ENCODE measurements around the gene DDOST. TPM values are rescaled to one million over a fixed set of nuclear protein-coding genes. Genes with fewer than 3 reads are reported as not detected.

Gene DDOST
- 175 and 179 TPM in 2 replicates for total RNA-seq
- long read RNA-seq, transcript DDOST-202 (11 exons, 2,126 nt), result major isoform, 528 of 550 reads
- long read RNA-seq, partial matches to known transcripts, result 8 of 550 reads
- long read RNA-seq, other reads (novel, unspliced or antisense), result 13 of 550 reads

DNA sequence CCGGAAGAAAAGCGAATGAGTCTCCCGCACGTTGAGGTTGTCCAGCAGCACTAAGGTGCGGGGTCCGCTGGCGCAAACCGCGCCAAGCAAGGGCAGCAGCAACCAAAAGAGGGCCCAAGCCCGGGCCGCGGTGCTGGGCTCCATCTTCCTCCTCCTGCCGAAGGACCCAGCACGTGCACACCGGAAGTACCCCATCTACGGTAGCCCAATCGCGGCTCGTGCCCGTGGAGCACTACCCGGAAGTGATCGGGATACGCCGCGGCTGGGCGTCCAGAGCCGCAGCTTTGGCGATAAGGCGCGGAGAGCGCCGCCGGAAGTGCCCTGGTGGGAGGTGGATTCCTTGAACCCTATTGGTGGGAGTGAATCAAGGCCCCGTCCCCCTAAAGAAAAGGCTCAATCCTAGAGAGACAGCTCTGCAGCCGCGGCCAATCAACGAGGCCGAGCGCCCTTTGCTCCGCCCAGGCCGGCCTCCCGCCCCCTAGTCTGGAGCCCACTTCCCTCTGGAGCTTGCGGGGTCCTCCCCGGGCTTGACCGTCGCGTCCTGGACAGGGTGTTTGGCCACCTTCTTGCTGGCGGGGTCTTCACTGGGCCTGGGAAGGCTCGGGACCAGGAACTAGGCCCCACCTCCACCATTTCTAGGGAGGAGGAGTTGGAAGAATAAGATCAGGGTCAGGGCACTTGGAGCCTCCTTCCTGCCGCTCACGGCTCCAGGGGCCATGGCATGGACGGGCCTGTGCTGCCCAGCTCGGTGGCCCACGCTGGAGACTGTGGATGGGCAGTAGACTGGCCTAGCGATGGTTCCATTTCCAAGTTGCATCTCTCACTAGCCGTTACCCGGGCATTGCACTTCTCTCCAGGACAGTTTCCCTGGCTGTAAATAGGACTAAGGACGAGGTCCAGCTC lies at the start of gene DDOST:
DDOST (minus strand) TSS at position 163 of the 903 bp plus-strand sequence; CDS start at position 144, 19 bp downstream.
- peak within 1 kb of the TSS; percentile 100 for H3K4me3 Mint-ChIP-seq
- no peaks in the 10 kb centered on the region for H3K27me3 Mint-ChIP-seq (ENCODE audit: low read depth)
- peaks cover 37% of the 10 kb centered on the region for H3K4me1 Mint-ChIP-seq
- H3K36me3 Mint-ChIP-seq (ENCODE audit: low read depth), result peaks cover 7% of the 10 kb centered on the region
- peak; percentile 89 for DNase-seq (ENCODE audit: low read depth, low spot score)
- peak within 1 kb of the TSS; percentile 97 for H3K27ac Mint-ChIP-seq (ENCODE audit: unreplicated experiment)
- no peaks in the 10 kb centered on the region for H3K9me3 Mint-ChIP-seq
- TF ChIP-seq, protein P1, sequence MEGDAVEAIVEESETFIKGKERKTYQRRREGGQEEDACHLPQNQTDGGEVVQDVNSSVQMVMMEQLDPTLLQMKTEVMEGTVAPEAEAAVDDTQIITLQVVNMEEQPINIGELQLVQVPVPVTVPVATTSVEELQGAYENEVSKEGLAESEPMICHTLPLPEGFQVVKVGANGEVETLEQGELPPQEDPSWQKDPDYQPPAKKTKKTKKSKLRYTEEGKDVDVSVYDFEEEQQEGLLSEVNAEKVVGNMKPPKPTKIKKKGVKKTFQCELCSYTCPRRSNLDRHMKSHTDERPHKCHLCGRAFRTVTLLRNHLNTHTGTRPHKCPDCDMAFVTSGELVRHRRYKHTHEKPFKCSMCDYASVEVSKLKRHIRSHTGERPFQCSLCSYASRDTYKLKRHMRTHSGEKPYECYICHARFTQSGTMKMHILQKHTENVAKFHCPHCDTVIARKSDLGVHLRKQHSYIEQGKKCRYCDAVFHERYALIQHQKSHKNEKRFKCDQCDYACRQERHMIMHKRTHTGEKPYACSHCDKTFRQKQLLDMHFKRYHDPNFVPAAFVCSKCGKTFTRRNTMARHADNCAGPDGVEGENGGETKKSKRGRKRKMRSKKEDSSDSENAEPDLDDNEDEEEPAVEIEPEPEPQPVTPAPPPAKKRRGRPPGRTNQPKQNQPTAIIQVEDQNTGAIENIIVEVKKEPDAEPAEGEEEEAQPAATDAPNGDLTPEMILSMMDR (conservative IDR thresholded peaks at IDR 0.05), result peak; percentile 55

DNA sequence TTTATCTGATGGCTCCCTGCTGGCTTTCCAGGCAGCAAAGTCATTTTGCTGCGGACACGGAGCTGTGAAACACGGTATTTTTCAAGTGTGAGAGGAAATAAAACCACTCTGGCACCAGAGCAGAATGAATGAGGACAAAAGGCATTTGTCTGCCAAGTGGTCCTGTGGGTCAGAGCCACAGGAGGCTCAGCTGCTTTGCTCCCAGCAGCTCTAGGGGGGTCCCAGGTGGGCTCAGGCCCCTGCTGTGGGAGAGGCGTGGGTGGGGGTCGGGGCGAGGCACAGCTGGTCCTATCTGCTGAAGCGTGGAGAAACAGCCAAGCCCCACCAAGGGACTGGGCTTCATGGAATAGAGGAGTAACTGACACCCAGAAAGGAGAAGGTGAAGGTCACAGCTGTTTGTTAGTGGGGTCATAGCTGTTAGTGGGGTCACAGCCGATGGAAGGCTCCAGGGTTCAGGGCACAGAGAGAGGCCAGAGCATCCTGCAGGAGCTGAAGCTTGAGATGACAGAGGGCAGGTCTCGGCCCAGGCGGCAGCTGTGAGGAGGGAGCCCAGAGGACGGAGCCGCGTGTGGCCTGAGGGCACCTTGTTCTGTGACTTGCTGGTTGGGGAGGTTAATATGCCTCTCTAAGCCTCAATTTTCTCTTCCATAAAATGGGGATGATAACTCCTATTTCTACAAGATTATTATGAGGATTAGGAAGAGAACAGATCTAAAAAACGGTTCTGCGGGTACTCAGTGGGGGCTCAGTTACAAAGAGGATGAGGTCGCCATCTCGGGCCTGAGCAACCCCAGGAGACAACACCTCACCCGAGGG lies 49.5 kb upstream of the DDOST start:
- no peaks in the 10 kb centered on the region for H3K9me3 Mint-ChIP-seq
- no peaks in the 10 kb centered on the region for H3K36me3 Mint-ChIP-seq (ENCODE audit: low read depth)
- peaks cover 21% of the 10 kb centered on the region for H3K4me1 Mint-ChIP-seq
- H3K27ac Mint-ChIP-seq (ENCODE audit: unreplicated experiment), result peak overlapping the region; percentile 62
- peak overlapping the region; percentile 68 for H3K4me3 Mint-ChIP-seq
- TF ChIP-seq, protein P1 (conservative IDR thresholded peaks at IDR 0.05), result no peak
- DNase-seq (ENCODE audit: low read depth, low spot score), result no peak
- no peaks in the 10 kb centered on the region for H3K27me3 Mint-ChIP-seq (ENCODE audit: low read depth)

DNA sequence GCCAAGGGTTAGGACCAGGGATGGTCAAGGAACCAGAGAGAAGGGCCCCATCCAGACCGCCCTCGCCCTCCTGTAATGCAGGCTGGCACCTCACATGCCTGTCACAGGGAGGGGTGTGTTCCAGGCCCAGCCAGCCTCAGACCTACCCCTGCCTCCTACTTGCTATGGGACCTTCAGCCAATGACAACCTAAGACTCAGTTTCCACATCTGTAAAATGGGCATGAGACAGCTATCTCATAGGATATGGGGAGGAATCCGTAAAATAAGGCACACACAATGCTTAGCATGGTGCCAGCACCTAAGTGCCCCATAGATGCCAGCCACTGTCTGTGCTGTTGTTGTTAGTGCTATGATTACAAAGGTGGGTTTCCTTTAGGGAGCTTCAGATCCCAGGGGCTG lies 48.7 kb upstream of the DDOST start:
- Mint-ChIP-seq H3K9me3 (no peaks in the 10 kb centered on the region), H3K4me1 (peaks cover 21% of the 10 kb centered on the region)

DNA sequence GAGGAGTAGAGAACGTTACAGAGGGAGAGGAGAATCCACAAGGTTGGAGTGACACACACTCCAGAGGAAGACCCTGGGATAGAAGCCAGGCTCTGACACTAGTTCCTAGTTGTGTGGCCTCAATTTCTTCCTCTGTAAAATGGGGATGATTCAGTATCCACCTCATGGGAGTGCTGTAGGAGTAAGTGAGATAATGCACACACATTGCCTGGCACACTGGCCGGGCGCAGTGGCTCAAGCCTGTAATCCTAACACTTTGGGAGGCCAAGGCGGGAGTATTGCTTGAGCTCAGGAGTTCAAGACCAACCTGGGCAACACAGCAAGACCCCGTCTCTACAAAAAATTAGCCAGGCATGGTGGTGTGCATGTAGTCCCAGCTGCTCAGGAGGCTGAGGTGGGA lies 47.7 kb upstream of the DDOST start:
- Mint-ChIP-seq H3K36me3 (ENCODE audit: low read depth) (no peaks in the 10 kb centered on the region), H3K4me3 (no peak overlapping the region), H3K9me3 (no peaks in the 10 kb centered on the region), H3K4me1 (peaks cover 21% of the 10 kb centered on the region), H3K27me3 (ENCODE audit: low read depth) (no peaks in the 10 kb centered on the region), H3K27ac (ENCODE audit: unreplicated experiment) (no peak overlapping the region)
- TF ChIP-seq, protein P1 (conservative IDR thresholded peaks at IDR 0.05), result no peak
- no peak for DNase-seq (ENCODE audit: low read depth, low spot score)

More for the DNA sequence above, 48.7 kb upstream of the DDOST start:
- Mint-ChIP-seq H3K36me3 (ENCODE audit: low read depth) (no peaks in the 10 kb centered on the region), H3K4me3 (peak overlapping the region; percentile 64), H3K27me3 (ENCODE audit: low read depth) (no peaks in the 10 kb centered on the region), H3K27ac (ENCODE audit: unreplicated experiment) (no peak overlapping the region)
- TF ChIP-seq, protein P1 (conservative IDR thresholded peaks at IDR 0.05), result no peak
- DNase-seq (ENCODE audit: low read depth, low spot score), result no peak

DNA sequence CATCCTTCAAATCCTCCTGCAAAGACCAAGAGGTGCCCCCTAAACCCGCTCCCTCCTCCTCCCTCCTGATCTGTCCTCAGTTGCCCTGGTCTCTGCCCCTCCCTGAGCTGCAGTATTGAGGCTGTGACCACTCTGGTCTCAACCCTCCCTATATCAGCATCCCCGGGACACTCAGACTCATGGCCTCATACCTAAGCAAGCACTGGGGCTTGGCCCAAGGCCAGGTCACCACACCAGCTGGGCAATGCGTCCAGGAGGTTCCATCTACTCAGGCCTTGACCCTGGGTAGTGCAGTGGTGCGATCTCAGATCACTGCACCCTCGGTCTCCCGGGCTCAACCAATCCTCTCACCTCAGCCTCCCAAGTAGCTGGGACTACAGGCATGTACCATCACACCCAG lies 46.9 kb upstream of the DDOST start:
- no peak overlapping the region for H3K27ac Mint-ChIP-seq (ENCODE audit: unreplicated experiment)
- peaks cover 21% of the 10 kb centered on the region for H3K4me1 Mint-ChIP-seq
- TF ChIP-seq, protein P1 (conservative IDR thresholded peaks at IDR 0.05), result no peak
- no peaks in the 10 kb centered on the region for H3K36me3 Mint-ChIP-seq (ENCODE audit: low read depth)
- DNase-seq (ENCODE audit: low read depth, low spot score), result no peak
- no peaks in the 10 kb centered on the region for H3K9me3 Mint-ChIP-seq
- H3K27me3 Mint-ChIP-seq (ENCODE audit: low read depth), result no peaks in the 10 kb centered on the region
- H3K4me3 Mint-ChIP-seq, result no peak overlapping the region
